Lung (tissue), 12 donors: Measurements from ENCODE around the gene ANKRD11. TPM values are rescaled to one million over a fixed set of nuclear protein-coding genes. Genes with fewer than 3 reads are reported as not detected.

Experiments used
- ATAC-seq: fragments of 200-7000 bp; cut with Tn5 transposase; one replicate; pipeline ENCODE4 v1.9.1; 2020; ENCODE audit warnings: moderate number of reproducible peaks; ENCODE audit not compliant: insufficient read depth, low FRiP score
- DNase-seq, 3 donors: peaks; one replicate each; pipeline ENCODE4 v3.0.0-alpha.2; 2013 to 2017
- H3K27ac ChIP-seq, 2 donors: one replicate each; pipeline ENCODE4 v1.5.1; 2013; ENCODE audit warnings: mild to moderate bottlenecking in 2 of 2, moderate library complexity in 2 of 2, control low read depth in 1 of 2, inconsistent platforms in 1 of 2, low read depth in 1 of 2, low read length in 1 of 2
- H3K27me3 ChIP-seq, 3 donors: one replicate each; pipeline ENCODE4 v1.5.1; 2013; ENCODE audit warnings: low read length in 2 of 3; ENCODE audit not compliant: control insufficient read depth in 3 of 3, insufficient read depth in 3 of 3
- H3K36me3 ChIP-seq, 4 donors: one replicate each; pipeline ENCODE4 v1.5.1; 2013; ENCODE audit warnings: low read length in 4 of 4, mild to moderate bottlenecking in 1 of 4, moderate library complexity in 1 of 4; ENCODE audit not compliant: control insufficient read depth in 4 of 4, insufficient read depth in 4 of 4
- H3K4me1 ChIP-seq, 5 donors: one replicate each; pipeline ENCODE4 v1.5.1; 2013; ENCODE audit warnings: low read length in 5 of 5, mild to moderate bottlenecking in 2 of 5, moderate library complexity in 1 of 5; ENCODE audit not compliant: control insufficient read depth in 5 of 5, insufficient read depth in 5 of 5
- H3K4me3 ChIP-seq: one replicate; pipeline ENCODE4 v1.5.1; 2013; ENCODE audit warnings: mild to moderate bottlenecking, control low read depth, moderate library complexity
- H3K9ac ChIP-seq, 2 donors: one replicate each; pipeline ENCODE4 v1.5.1; 2013; ENCODE audit warnings: low read length in 2 of 2, control low read depth in 1 of 2; ENCODE audit not compliant: insufficient read depth in 1 of 2
- H3K9me3 ChIP-seq, 4 donors: one replicate each; pipeline ENCODE4 v1.5.1; 2013; ENCODE audit warnings: low read length in 3 of 4, mild to moderate bottlenecking in 1 of 4, moderate library complexity in 1 of 4; ENCODE audit not compliant: control insufficient read depth in 4 of 4, insufficient read depth in 3 of 4
- WGBS, 2 donors: extraction: QIAGEN DNeasy Blood & Tissue Kit; methylation state at CpG; one replicate each; pipeline ENCODE4 v1.1.7; 2013; 5-methylcytosine and 5-hydroxymethylcytosine counted together
- polyA plus RNA-seq, 2 donors: library from polyadenylated mRNA; stranded (reverse); fragments of 200-250 nt; gene quantifications; one replicate each; pipeline ENCODE4 v1.2.1, GENCODE V29; 2013
- total RNA-seq, 2 donors: library from RNA; depleted of rRNA in 1 of 2; stranded (reverse); fragments of >200 nt in 1 of 2; gene quantifications; one replicate each; pipeline ENCODE4 v1.2.1, GENCODE V29; 2014 to 2021
- TF ChIP-seq, protein P1 (sequence below): IDR thresholded peaks from 2 replicates; pipeline ENCODE4 v1.5.1; 2012; ENCODE audit warnings: mild to moderate bottlenecking; ENCODE audit errors: control extremely low read depth, extremely low read depth
- donor health status: control.
- donor health status: control.
- donor health status: Bipolar disorder and iron deficiency.
- donor health status: healthy.
- donor health status: DM: yes; HTN: yes; CAD: no.

Gene ANKRD11
- total and polyA plus RNA-seq, 4 donors: 58.5 to 162 (median 89.5) TPM

DNA sequence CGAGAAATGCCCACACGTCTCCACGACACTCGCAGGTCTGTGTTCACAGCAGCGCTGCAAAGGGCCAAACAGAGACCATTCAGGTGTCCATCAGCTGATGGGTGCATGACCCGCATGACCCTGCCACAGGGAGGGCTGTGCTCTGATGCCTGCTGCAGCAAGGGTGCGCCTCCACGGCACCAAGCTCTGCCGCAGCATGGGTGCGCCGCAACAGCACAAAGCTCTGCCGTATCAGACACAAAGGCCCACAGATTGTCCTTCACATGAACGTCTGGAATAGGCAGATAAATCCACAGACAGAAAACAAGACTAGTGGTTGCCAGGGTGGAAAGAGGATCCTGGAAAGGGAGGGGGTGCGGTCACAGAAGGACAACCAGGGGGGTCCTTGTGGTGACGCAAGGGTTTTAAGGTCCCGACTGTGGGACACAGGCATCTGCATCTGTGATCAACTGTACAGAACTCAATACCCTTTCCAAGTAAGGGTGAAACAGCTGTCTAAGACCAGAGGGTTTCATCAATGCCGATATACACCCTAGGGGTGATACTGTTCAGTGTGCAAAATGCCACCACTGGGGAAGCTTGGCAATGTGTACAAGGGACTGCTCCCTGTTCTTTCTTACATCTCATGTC lies 121.0 kb downstream of the ANKRD11 start:
- no peak for DNase-seq
- Histone ChIP-seq H3K27me3 (no peaks in the 10 kb centered on the region), H3K9me3 (no peaks in the 10 kb centered on the region), H3K4me1 (peaks cover 4 to 37% (median 6%) of the 10 kb centered on the region in 5 donors), H3K36me3 (peaks cover 0 to 9% (median 3%) of the 10 kb centered on the region in 4 donors), H3K9ac (no peak overlapping the region), H3K4me3 (no peak overlapping the region), H3K27ac (no peak overlapping the region)
- TF ChIP-seq, protein P1, sequence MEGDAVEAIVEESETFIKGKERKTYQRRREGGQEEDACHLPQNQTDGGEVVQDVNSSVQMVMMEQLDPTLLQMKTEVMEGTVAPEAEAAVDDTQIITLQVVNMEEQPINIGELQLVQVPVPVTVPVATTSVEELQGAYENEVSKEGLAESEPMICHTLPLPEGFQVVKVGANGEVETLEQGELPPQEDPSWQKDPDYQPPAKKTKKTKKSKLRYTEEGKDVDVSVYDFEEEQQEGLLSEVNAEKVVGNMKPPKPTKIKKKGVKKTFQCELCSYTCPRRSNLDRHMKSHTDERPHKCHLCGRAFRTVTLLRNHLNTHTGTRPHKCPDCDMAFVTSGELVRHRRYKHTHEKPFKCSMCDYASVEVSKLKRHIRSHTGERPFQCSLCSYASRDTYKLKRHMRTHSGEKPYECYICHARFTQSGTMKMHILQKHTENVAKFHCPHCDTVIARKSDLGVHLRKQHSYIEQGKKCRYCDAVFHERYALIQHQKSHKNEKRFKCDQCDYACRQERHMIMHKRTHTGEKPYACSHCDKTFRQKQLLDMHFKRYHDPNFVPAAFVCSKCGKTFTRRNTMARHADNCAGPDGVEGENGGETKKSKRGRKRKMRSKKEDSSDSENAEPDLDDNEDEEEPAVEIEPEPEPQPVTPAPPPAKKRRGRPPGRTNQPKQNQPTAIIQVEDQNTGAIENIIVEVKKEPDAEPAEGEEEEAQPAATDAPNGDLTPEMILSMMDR: no peak
- WGBS, 2 donors: 87 to 88% methylated on average over 17 of the region's 17 CpGs
- no peak for ATAC-seq

DNA sequence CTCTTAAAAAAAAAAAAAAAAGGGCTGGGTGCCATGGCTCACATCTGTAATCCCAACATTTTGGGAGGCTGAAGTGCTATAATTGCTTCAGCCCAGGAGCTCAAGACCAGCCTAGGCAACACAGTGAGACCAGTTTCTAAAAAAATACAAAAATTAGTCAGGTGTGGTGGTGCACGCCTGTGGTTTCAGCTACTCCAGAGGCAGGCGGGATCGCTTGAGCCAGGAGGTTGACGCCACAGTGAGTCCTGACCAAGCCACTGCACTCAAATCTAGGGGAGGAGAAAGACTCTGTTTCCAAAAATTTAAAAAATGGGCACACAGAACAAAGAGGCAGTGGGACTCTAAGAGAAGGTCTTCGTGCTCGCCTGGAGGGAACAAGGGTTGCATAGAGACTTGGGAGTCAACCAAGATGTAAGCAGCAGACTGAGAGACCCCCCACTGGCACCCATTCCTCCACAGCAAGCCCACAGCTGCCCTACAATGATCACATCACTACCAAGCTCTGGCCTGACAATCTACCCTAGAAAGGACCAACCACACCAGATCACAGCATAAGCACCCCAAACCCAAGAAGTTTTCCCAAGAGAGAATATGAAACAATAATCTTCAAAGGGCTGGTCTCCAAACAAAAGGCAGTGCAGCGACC lies 121.6 kb downstream of the ANKRD11 start:
- ATAC-seq: no peak
- DNase-seq: no peak
- no peak overlapping the region for H3K4me3 ChIP-seq
- no peaks in the 10 kb centered on the region for H3K27me3 ChIP-seq
- no peak overlapping the region for H3K27ac ChIP-seq
- peaks cover 0 to 9% (median 3%) of the 10 kb centered on the region in 4 donors for H3K36me3 ChIP-seq
- 93 to 95% methylated on average over 7 of the region's 7 CpGs for WGBS, 2 donors
- TF ChIP-seq, protein P1: no peak
- H3K9me3 ChIP-seq: no peaks in the 10 kb centered on the region
- no peak overlapping the region for H3K9ac ChIP-seq
- peaks cover 4 to 41% (median 10%) of the 10 kb centered on the region in 5 donors for H3K4me1 ChIP-seq

DNA sequence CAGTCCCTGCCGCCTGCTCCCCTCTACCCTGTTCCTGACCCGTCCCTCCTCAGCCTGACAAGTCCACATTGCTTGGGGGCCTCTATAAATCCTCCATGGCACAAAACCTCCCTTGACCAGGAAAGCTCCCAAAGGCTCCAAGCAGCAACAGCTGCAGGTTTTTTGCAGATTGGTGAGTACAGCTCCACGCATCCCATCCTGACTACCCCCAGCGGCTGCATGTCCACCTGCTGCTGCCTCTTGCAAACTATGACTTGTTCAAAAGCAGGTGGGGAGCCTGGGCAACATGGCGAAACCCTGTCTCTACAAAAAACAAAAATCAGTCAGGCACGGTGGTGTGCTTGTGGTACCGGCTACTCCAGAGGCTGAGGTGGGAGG lies 122.8 kb downstream of the ANKRD11 start:
- no peak for DNase-seq
- no peak overlapping the region for H3K27ac ChIP-seq
- ATAC-seq: no peak
- H3K27me3 ChIP-seq: no peaks in the 10 kb centered on the region
- no peak overlapping the region for H3K9ac ChIP-seq
- WGBS, 2 donors: 90 to 97% methylated on average over 7 of the region's 7 CpGs
- peaks cover 0 to 9% (median 3%) of the 10 kb centered on the region in 4 donors for H3K36me3 ChIP-seq
- TF ChIP-seq, protein P1: no peak
- H3K9me3 ChIP-seq: no peaks in the 10 kb centered on the region
- no peak overlapping the region for H3K4me3 ChIP-seq
- peaks cover 4 to 44% (median 11%) of the 10 kb centered on the region in 5 donors for H3K4me1 ChIP-seq
